ENCODE data around the gene CELF2. TPM values are rescaled to one million over a fixed set of nuclear protein-coding genes. Genes with fewer than 3 reads are reported as not detected.

Gene CELF2
- polyA plus RNA-seq, 3 donors, result 11.2 to 11.8 (median 11.5) TPM

DNA sequence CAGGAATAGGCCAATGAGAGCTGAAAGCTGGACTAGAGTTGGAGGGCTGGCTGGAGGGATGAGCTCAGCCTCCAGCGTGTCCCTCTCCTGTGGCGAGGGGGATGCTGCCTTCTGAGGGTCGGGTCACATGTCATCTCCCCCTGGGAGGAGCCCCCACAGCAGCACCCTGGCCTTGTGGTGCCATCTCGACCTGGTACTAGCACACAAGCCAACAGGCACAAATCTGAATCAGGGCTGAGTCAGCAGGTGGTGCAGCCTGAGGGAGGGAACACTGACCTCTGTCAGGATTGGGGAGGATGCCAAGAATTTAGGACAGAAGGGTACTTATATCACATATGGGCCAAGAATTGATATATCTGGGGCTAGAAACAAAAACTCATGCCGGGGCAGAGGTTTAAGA is 280.4 kb downstream of the CELF2 start:
- DNase-seq, result no peak

GRCh38 chr10:11299125-11299524 is 281.5 kb downstream of the CELF2 start:
- DNase-seq, result no peak

- DNase-seq, result no peak
Measured at GRCh38 chr10:11300026-11300425, 282.4 kb downstream of the CELF2 start.

- DNase-seq, result no peak
Measured at GRCh38 chr10:11300563-11300962, 282.9 kb downstream of the CELF2 start.

- no peak for DNase-seq
Measured at GRCh38 chr10:11301571-11302111, 284.0 kb downstream of the CELF2 start.

- DNase-seq, result no peak
Measured at GRCh38 chr10:11302181-11302580, 284.5 kb downstream of the CELF2 start.

GRCh38 chr10:11303361-11304170 is 285.9 kb downstream of the CELF2 start:
- no peak for DNase-seq

DNA sequence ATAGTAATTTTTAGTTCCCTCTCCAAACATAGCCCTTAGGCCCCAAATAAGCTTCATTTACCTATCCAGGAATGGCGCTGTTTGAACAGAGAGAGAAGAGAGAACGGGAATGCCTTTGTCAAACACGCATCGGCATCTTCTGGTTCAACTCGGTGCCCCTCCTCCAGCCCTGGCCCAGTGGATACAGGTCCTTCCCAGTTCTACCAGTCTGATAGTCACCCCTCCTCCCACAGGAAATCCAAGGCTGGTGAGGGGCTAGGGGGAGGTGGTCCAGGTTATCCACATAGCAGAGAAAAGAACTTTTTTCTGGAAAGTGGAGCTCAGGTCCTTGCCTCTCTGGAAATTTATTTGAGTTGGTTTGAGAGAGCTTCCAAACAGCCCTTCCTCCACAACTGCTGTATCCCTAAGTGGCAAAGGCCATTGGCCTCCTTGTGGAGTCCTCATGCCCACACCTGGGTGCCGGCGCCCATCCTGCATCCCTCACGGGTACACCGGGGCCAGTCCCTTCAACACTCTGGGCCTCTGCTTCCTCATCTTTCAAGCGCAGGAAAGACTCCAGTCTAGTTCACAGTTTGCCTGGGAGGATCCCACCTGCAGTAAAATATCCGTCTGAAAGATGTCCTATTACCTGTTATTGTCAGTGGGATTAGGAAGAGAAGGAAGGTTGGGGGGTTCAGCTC is 287.4 kb downstream of the CELF2 start:
- DNase-seq, result no peak

- no peak for DNase-seq
Measured at GRCh38 chr10:11305825-11306593, 288.3 kb downstream of the CELF2 start.

GRCh38 chr10:11307004-11307403 is 289.3 kb downstream of the CELF2 start:
- no peak for DNase-seq

DNA sequence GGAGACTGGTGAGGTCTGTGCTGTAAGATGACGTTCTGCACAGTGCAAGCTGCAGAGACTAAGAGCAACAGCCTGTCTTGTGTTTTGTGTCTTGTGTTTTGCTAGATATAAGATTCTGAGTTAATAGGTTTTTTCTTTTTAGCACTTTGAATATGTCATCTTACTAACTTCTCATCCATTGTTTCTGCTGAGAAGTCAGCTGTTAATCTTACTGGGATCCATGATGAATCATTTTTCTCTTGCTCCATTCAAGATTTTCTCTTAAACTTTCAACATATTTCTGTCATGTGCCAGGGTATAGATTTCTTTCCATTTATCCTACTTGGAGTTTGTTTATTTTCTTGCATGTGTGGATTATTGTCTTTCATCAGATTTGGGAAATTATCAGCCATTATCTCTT is 290.3 kb downstream of the CELF2 start:
- DNase-seq, result no peak

DNA sequence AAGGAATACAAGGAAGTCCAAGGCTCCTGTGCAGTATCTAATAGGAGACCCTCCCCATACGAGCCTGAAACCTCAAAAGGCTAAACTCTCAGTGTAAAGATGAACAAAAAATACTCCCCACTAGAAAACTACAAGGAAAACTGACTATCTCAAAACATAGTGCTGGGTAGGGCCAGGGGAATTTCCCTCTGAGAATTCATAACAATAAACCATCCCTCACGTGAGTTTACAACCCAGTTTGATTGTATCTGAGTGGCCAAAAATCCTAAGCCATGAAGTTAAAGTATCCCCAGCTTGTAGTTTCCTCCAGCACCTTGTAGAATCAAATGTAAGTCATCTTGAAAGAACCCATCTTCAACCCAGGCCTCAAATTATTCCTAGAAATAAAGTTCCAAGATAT is 293.4 kb downstream of the CELF2 start:
- DNase-seq, result no peak

GRCh38 chr10:11313463-11313862 is 295.8 kb downstream of the CELF2 start:
- no peak for DNase-seq

GRCh38 chr10:11317936-11318670 is 300.4 kb downstream of the CELF2 start:
- no peak for DNase-seq

DNA sequence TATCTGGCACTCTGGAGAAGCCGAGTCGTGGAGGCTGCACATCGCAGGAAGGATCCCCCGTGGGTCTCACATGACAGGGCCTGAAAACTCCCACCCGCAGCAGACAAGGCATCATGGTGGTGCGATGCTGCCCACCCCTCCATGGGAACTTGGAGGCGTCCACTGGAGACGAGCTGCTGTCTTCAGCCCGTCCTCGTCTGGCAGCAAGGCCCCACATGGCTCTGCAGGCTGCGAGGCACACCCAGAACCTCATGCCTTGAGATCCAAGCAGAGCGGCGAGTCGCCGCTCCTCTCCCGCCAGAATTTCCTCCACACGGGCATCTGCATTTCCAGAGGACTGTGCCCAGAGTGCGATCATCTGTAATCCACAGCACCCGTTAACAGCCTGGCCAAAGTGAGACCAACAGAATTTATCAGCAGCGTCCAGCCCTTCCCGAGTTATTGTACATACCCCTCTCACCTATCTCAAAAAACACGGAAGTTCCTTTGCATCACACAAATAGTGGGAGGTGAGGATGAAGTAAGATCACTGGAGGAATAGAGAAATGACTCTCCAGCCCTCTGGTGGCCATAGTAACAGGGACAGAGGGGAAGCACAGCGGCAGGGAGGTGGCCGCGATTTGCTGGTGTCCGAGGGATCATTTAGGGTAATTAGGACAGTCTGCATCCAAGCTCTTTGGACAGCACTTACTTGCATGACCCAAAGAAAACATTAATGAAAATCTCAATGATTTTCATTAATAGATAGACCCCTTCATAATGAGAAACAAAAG is 301.3 kb downstream of the CELF2 start:
- no peak for DNase-seq

DNA sequence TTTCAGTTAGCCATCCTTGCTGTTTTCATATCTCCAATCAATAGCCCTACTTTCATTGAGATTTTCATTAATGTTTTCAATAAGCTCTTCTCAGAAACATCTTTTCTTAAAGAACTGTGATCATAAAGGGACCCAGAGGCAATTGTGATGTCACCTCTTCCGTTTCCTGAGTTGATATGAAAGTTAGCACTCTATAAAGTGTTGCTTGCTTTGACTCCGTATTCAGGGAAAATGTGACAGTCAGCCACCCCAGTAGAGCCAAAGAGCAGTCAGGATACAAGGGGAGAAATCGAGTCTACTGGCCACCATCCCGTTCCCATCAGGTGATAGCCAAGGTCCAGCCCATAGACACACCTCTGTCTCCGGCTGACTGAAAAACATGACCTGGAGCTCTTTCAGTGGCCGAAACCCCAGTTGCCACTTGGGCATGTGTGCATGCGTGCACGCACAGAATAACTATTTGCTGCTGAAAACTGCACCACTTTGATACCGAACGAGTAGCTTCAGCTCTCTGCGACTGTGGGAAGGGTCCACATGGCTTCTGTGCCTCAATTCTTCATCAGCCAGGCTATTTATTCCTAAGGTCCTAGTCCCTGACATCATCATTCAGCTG is 302.4 kb downstream of the CELF2 start:
- no peak for DNase-seq

GRCh38 chr10:11320809-11321520 is 303.3 kb downstream of the CELF2 start:
- DNase-seq, result no peak

- DNase-seq, result no peak
Measured at GRCh38 chr10:11322698-11323097, 305.0 kb downstream of the CELF2 start.

DNA sequence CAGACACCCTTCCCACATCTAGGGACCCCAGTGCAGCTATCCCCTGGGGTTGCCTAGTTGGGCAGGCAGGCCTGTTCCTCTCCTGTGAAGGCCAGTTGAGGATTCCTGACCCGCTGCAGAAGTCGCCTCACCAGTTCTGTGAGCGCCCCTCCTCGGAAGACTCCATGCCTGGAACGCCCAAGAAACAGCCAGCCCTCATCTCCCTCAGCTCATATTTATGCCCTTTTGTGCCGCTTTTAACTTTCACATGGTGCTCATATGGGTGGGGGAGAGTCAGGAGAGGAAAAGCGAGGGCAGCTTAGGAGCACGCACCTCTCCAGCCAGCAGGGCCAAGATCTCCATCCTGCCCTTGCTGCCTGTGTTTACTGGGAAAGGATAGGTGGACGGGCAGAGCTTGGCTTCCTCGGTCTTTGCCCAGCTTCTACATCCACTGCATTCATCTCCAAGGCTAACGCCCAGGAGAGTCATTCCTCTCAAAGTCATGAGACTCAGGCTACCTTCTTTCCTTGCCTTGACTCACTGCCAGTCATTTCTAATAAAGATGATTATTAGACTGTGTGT is 307.2 kb downstream of the CELF2 start:
- DNase-seq, result no peak
